ENCODE measurements around the gene ARHGAP6. TPM values are rescaled to one million over a fixed set of nuclear protein-coding genes. Genes with fewer than 3 reads are reported as not detected.

ARHGAP6 gene
- polyA plus RNA-seq, 1 experiment: 1.3 TPM

DNA sequence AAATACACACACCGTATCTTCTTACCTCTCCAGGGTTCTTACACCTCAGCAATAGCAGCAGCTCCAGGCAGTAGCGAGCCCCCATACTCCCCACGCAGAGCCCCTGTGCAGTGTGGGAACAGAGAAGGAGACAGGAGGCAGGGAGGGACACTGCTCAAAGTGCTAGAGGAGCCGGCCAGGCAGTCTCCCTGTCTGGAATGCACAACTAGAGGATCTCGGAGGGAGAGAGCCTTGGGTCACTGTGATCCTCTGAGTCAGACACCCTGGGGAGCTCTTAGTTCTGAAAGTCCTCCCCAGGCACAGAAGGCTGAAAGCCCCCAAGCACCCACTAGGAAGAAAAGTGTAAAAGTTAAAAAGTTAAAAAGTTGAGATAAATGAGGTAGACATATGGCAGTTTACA is 356.5 kb downstream of the ARHGAP6 start:
- ChIA-PET POLR2A (no interaction called here), CTCF (no interaction called here)
- TF ChIP-seq, protein P1, sequence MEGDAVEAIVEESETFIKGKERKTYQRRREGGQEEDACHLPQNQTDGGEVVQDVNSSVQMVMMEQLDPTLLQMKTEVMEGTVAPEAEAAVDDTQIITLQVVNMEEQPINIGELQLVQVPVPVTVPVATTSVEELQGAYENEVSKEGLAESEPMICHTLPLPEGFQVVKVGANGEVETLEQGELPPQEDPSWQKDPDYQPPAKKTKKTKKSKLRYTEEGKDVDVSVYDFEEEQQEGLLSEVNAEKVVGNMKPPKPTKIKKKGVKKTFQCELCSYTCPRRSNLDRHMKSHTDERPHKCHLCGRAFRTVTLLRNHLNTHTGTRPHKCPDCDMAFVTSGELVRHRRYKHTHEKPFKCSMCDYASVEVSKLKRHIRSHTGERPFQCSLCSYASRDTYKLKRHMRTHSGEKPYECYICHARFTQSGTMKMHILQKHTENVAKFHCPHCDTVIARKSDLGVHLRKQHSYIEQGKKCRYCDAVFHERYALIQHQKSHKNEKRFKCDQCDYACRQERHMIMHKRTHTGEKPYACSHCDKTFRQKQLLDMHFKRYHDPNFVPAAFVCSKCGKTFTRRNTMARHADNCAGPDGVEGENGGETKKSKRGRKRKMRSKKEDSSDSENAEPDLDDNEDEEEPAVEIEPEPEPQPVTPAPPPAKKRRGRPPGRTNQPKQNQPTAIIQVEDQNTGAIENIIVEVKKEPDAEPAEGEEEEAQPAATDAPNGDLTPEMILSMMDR (IDR thresholded peaks at IDR 0.05; ENCODE audit: insufficient read depth, low read depth, low read length): no peak
- H3K4me3 ChIP-seq (ENCODE audit: low read depth, low read length): no peak overlapping the region
- H3K36me3 ChIP-seq (ENCODE audit: control insufficient read depth, insufficient read depth, low read length): no peaks in the 10 kb centered on the region
- no peaks in the 10 kb centered on the region for H3K27me3 ChIP-seq (ENCODE audit: control insufficient read depth, insufficient read depth, low read length)
- DNase-seq (ENCODE audit: low read depth): no peak

DNA sequence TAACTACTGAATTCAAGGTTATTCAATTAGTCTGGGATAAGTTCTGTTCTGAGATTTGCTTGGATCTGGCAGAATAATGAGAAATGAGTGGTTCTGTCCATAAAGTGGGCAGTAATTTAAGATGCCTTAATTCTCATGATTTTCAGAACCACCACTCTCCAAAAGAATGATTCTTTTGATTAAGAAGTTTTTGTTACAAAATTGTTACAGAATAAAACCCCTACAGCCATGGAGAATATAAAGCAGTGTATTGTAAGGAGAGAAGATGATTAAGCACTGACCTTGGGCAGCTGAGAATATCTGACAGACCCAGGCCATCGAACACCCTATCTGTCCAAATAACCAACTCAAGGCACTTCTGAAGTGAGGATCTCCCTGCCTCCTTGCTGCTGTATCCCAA is 360.1 kb downstream of the ARHGAP6 start:
- TF ChIP-seq, protein P1 (IDR thresholded peaks at IDR 0.05; ENCODE audit: insufficient read depth, low read depth, low read length): no peak
- DNase-seq (ENCODE audit: low read depth): no peak
- H3K27me3 ChIP-seq (ENCODE audit: control insufficient read depth, insufficient read depth, low read length): no peaks in the 10 kb centered on the region
- POLR2A ChIA-PET: no interaction called here
- CTCF ChIA-PET: no interaction called here
- H3K4me3 ChIP-seq (ENCODE audit: low read depth, low read length): no peak overlapping the region
- H3K36me3 ChIP-seq (ENCODE audit: control insufficient read depth, insufficient read depth, low read length): no peaks in the 10 kb centered on the region

DNA sequence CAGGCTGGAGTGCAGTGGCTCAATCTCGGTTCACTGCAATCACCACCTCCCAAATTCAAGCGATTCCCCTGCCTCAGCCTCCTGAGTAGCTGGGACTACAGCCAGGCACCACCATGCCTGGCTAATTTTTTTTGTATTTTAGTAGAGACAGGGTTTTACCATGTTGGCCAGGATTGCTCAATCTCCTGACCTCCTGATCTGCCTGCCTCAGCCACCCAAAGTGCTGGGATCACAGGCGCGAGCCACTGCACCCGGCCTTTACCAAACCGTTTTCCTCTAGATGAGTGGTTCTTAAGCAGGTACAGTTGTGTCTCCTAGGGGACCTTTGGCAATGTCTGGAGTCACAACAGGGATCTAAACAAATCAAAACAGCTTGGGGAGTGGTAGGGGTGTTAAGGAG is 360.9 kb downstream of the ARHGAP6 start:
- CTCF ChIA-PET: no interaction called here
- Histone ChIP-seq H3K27me3 (ENCODE audit: control insufficient read depth, insufficient read depth, low read length) (no peaks in the 10 kb centered on the region), H3K4me3 (ENCODE audit: low read depth, low read length) (no peak overlapping the region), H3K36me3 (ENCODE audit: control insufficient read depth, insufficient read depth, low read length) (no peaks in the 10 kb centered on the region)
- TF ChIP-seq, protein P1 (IDR thresholded peaks at IDR 0.05; ENCODE audit: insufficient read depth, low read depth, low read length): no peak
- no peak for DNase-seq (ENCODE audit: low read depth)
- POLR2A ChIA-PET: interaction anchor here (0.7 kb wide), 1 partner anchor 27 kb away, joined by 12 read pairs; no protein-coding TSS in a partner anchor

DNA sequence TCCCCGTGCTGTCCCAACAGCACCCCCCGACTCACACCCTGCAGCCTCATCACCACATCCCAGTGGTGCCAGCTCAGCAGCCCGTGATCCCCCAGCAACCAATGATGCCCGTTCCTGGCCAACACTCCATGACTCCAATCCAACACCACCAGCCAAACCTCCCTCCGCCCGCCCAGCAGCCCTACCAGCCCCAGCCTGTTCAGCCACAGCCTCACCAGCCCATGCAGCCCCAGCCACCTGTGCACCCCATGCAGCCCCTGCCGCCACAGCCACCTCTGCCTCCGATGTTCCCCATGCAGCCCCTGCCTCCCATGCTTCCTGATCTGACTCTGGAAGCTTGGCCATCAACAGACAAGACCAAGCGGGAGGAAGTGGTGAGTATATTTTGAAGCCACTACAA is 367.1 kb downstream of the ARHGAP6 start:
- H3K4me3 ChIP-seq (ENCODE audit: low read depth, low read length): no peak overlapping the region
- ChIA-PET POLR2A (no interaction called here), CTCF (no interaction called here)
- no peaks in the 10 kb centered on the region for H3K27me3 ChIP-seq (ENCODE audit: control insufficient read depth, insufficient read depth, low read length)
- TF ChIP-seq, protein P1 (IDR thresholded peaks at IDR 0.05; ENCODE audit: insufficient read depth, low read depth, low read length): no peak
- H3K36me3 ChIP-seq (ENCODE audit: control insufficient read depth, insufficient read depth, low read length): no peaks in the 10 kb centered on the region
- no peak for DNase-seq (ENCODE audit: low read depth)

DNA sequence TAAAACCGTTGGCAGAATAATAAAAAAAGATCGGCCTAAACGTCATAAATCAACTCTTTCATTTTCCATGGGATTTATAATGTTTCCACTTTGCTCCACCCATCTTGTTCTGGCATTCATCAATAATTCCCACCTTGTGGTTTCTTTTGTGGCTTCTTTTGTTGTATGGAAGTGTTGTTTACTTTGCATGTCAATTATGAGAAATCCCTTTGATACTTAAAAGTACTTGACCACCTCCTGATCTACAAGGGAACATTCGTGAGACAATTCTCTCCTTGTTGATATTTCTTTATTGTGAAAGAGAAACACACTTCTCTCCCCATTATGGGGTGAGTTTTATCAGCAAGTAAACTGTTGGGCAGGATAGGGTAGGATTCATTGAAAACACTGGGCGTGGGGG is 369.7 kb downstream of the ARHGAP6 start:
- no peaks in the 10 kb centered on the region for H3K36me3 ChIP-seq (ENCODE audit: control insufficient read depth, insufficient read depth, low read length)
- no peaks in the 10 kb centered on the region for H3K27me3 ChIP-seq (ENCODE audit: control insufficient read depth, insufficient read depth, low read length)
- H3K4me3 ChIP-seq (ENCODE audit: low read depth, low read length): no peak overlapping the region
- POLR2A ChIA-PET: no interaction called here
- TF ChIP-seq, protein P1 (IDR thresholded peaks at IDR 0.05; ENCODE audit: insufficient read depth, low read depth, low read length): no peak
- CTCF ChIA-PET: no interaction called here
- DNase-seq (ENCODE audit: low read depth): no peak

Measured in BJ (cell line).